Activated CD4-positive, alpha-beta T cell treated with anti-CD3 and anti-CD28 coated beads for 48 hours (primary cell): Measurements from ENCODE around the gene SEPTIN1.
"Not testable (repeated sequence)": the region's sequence is repeated elsewhere in the genome, so short reads cannot be mapped to it uniquely, and the experiment has no call there.

Experiments used
- DNase-seq: peaks from one replicate; pipeline ENCODE4 v3.0.0-alpha.2; 2020

SEPTIN1 gene

GRCh38 chr16:30356401-30357084, 25.8 kb downstream of the SEPTIN1 start:
- DNase-seq, result no peak

GRCh38 chr16:30355954-30356308, 26.4 kb downstream of the SEPTIN1 start:
- DNase-seq, result no peak

DNA sequence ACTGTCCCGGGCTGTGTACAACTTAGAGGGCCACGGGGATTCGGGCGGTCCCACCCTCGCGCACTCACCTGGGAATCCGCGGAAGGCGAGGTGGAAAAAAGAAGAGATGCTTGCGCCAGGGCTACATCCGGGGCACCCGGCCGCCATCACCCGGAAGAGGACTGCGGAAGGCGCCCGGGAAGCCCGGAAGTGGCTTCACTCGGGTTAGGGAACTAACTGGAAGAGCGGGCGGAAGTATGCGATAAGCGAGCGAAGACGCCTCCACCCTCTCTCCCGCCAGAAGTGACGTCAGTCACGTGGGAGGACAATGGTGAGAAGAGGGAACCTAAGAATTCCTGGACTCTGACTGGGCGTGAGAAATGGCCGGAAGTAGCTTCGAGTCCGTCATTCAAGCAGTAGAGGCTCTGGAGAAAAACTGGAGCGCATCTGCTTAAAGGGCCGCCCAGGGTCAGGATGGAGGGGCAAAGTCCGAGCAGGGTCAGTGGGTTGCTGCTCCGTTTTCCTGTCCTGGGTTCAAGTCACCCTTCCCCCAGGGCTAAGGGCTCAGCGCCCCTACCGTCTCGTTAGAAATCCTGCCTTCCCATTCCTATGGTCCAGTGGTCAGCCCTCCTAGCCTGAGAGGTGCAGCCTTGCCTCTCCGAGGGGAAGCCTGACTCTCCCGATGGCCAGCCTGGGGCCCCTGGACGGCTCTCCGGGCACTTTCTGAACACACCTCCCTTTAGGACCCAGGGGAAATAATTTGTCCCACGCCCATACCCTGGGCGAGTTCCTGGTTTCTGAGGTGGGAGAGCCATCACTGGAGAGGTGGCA, 27.0 kb downstream of the SEPTIN1 start, which contains the start of gene CD2BP2:
TSS of gene CD2BP2 (minus strand) at position 165 of the 810 bp plus-strand sequence. CDS start 627 bp downstream, outside the sequence.
- DNase-seq, result peak; percentile 93

DNA sequence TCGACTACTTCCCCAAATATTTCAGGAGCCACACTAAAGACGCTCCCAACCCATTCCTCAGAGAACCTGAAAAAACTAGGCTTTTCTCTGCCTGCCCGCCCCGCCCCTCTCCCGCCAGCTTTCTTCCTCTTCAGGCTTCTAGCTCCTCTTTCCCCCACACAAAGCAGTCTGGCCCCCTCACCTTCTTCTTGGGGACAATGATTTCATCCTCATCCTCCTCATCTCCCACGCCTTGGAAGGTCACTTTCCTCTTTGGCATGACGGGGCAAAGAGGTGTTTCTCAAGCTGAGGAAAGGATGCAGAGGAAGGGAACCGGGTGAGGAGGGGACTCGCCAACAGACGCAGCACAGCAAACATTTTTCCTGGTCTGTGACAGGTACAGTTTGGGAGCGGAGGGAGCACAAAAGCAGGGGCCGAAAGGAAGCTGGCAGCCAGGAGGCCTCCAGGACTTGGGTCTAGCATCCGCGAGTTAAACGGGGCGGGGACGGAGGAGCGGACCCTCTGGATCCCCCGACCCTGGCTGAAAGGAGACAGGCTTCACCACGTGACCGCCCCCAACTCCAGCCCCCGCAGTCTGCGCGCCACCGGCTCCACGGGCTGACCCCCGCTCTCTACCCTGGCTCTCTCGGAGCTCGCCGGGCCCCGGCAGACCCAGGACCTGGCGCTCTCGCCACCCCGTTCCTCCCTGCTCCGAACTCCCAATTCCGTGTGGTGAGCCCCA, 27.8 kb downstream of the SEPTIN1 start:
- no peak for DNase-seq

DNA sequence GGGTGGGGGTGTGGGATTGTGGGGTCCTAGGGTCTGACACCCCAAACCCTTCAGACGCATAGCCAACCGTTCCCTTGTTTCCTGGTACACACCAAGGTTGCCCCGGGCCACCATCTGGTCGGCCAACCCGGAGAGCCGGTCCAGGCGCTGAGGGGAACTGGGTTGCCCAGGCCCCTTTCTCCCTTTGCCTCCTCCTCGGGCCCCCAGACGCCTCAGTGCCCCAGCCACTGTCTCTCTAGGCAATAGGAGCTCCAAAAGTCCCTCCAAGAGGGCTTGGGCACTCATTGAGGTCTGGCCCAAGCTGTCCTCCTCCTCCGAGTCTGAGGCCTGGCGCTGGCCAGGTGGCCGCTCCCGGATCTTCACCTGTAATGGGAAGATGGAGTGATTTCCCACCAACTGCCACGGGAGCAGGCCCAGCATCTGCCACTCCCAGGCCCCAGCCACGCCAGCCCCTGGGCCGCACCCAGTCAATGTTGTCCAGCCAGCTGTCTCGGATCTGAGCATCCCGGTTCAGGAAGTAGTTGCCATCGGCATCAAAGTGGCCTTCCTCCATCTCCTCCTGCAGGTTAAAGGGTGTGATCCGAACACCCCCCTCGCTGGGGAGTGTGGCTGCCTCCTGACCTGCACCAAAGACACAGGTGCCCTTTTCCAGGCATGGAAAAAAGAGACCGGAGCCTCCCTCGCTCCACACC, 28.8 kb downstream of the SEPTIN1 start:
- DNase-seq, result no peak

DNA sequence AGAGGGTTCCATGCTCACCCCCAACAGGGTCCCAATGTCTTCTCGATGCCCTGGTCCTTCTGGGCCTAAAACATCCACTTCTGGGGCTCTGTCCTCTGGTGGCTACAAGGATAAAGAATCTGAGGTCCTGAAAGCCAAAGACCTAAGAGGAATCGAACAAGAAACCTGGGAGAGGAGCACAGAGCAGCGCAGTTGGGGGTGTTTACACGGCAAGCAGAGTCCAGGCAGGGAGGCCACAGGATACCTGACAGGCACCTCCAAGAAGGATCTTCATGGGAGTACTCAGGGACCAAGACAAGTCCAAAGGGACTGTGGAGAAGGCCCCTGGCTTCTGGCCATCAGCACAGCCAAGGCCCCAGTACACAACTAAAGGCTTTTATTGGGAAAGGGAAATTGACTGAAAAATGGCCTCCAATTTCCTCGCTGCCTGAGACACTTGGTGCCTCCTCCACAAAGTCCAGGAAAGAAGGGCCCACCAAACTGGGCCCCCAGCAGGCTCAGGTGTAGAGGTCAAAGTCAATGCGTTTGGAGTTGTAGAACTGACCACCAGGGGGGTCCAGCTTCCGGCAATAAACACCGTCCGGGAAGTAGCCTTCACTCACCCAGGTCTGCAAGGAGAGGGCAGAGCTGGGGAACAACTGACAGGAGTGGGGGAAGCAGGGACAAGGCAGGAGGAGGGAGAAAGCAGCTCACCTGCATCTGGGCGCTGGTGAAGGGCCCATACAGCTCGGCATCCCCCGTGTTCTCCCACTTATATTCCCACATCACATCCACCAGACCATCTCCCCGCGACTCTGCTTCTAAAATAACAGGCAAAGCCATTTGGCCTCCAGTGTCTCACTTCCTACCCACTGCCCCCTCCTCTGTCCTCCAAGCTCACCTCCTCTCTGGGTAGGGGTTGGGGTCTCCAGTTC, 29.6 kb downstream of the SEPTIN1 start:
- DNase-seq, result no peak

DNA sequence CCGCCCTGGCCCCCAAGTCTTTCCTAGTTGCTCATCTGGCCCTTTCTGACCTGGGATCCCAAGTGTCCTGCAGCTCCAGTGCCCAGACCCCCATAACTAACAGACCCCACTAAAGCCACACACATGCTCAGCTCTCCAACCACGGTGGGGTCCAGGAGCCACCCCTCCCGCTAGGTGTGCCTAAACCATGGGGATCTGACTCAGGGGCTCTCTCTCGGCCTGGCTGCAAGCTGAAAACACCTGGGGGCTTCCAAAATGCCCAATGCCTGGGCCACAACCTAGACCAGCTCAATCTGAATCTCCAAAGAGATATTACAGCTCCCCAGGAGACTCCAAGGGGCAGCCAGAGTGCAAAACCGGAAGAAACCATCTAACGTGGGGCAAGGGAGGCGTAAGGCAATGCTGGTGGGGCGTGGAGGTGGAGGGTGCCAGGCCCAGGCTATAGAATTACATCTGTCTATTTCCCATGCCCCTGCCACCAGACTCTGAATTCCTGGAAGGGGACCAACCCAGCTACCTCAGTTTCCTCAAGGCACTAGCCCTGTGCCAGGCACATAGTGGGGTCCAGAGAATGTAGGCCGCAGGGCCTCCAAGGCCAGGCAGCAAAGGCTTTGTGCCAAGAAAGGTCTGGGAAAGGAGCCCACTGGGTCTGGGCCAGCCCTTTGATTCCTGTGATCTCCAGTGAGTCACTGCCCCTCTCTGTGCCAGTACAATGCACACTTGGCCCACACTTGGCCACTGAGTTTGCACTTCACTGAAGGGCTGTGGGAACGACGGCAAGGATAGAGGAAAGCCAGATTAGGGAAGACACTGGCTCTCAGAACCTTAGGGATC, 30.6 kb downstream of the SEPTIN1 start:
- no peak for DNase-seq

DNA sequence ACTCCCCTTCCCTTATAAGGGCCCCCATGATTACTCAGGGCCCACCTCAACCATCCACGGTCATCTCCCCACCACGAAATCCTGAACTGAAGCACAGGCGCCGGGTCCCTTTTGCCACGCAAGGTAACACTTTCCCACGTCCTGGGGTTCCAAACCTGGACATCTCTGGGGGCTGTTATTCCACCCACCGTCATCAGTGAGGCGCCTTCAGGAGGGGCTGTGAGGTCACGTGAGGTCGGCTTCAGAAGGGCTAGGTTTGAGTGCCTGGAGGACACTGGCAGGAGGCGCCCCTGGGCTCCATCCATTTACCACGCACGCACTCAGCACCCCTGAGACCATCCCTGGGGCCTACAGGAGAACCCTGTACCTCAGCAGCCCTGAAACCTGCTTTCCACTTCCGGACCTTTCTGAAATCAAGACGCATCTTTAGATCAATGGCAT, 31.3 kb downstream of the SEPTIN1 start:
- DNase-seq, result no peak

DNA sequence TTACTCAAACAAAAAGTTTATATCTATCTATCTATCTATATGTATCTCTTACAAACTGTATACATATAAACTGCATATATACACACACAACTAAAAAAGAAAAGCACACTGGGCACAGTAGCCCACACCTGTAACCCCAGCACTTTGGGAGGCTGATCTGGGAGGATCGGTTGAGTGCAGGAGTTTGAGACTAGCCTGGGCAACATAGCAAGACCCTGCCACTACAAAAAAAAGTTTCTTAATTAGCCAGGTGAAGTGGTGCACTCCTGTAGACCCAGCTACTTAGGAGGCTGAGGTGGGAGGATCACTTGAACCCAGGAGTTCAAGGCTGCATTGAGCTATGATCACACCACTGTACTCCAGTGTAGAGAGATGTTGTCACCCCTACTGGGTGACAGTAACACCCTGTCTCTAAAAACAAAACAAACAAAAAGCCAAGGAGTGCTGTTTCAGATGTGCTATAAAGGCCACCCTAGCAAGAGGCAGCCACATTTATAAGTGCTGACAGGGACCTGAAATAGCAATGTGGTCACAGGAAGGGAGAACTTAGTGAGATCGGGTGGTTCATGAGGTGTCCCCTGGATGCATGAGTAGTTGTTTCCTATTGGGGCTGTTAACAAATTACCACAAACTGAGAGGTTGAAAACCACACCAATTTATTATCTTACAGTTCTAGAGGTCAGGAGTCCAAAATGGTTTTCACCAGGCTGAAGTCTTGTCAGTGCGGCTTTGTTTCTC, 32.1 kb downstream of the SEPTIN1 start:
- DNase-seq, result peak; percentile 28

GRCh38 chr16:30349675-30350074, 32.7 kb downstream of the SEPTIN1 start:
- DNase-seq, result no peak

DNA sequence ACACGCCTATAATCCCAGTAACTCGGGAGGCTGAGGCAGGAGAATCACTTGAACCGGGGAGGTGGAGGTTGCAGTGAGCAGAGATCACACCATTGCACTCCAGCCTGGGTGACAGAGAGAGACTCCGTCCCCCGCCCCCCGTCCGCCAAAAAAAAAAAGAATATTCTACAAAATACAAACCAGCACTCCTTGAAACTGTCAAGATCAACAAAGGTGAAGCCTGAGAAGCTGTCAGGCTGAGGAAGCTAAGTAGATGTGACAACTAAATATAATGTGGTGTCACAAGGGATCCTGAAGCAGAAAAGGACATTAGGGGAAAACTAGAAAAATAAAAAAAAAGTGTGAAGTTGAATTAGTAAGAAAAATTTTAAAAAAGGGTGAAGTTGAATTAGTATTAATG, 33.4 kb downstream of the SEPTIN1 start:
- DNase-seq, result no peak

DNA sequence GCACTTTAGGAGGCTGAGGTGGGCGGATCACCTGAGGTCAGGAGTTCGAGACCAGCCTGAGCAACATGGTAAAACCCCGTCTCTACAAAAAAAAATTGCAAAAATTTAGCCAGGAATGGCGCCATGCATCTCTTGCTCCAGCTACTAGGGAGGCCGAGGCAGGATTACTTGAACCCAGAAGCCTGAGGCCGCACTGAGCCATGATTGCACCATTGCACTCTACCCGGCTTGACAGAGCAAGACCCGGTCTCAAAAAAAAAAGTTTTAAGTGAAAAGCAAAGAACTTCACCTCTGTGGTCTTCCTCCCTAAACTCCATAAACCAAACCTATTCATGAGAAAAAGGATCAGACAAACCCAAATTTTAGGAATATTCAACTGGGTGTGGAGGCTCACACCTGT, 34.2 kb downstream of the SEPTIN1 start:
- no peak for DNase-seq

DNA sequence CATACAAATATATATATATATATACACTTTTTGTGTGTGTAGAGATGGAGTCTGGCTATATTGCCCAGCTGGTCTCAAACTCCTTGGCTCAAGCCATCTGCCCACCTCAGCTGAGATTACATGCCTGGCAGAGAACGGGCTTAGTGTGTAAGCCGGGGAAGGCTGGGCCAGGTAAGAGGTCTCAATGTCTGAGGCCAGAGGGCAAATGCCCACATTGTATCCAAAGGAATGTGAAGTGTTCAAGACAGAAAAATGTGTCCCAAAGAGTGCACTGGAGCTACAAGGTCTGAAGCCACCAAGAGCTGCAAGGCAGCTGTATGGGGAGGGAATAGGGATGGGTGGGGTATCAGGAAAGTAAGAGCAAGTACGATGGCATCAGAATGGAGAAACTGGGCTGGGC, 36.1 kb downstream of the SEPTIN1 start:
- no peak for DNase-seq

DNA sequence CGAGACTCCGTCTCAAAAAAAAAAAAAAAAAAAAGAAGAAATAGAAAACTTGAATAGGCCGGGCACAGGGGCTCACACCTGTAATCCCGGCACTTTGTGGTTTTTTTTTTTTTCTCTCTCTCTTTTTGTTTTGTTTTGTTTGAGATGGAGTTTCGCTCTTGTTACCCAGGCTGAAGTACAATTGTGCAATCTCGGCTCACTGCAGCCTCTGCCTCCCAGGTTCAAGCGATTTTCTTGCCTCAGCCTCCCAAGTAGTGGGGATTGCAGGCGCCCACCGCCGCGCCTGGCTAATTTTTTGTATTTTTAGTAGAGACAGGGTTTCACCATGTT, 38.9 kb downstream of the SEPTIN1 start:
- not testable (repeated sequence) for DNase-seq

GRCh38 chr16:30342751-30343490, 39.4 kb downstream of the SEPTIN1 start:
- DNase-seq, result no peak

DNA sequence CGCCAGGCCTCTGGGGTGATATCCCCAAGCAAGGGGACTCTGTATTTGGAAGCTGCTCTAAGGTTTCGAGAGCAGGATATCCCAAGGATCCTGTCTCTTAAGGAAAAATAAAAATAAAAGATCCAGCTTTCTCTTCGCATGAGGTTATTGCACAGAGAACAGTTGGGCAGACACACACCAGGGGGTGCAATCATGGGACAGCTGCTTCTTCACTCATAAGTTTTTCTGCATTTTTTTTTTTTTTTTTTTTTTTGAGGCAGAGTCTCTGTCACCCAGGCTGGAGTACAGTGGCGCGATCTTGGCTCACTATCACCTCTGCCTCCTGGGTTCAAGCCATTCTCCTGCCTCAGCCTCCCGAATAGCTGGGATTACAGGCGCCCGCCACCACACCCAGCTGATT, 40.4 kb downstream of the SEPTIN1 start:
- not testable (repeated sequence) for DNase-seq

DNA sequence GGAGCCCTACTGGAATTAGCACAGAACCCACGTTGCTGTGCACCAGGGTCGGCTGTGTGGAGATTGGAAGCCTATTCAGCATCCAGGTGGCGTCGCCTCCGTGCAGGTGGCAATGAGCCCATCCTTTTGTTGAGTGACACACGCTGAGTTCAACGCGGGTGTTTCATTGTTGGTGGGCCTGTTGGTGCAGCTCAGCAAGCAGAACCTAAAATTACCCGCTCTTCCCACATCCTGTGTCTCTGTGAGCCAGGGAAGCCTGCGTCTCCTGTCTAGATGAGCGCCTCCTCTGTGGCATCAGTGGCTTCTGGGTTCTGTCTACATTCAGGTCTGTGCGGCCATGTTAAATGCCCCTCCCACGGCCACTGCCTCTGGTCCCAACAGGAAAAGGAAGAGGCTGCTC, 41.7 kb downstream of the SEPTIN1 start:
- no peak for DNase-seq

- not testable (repeated sequence) for DNase-seq
These were observed 43.6 kb downstream of the SEPTIN1 start for GRCh38 chr16:30338715-30339114.

DNA sequence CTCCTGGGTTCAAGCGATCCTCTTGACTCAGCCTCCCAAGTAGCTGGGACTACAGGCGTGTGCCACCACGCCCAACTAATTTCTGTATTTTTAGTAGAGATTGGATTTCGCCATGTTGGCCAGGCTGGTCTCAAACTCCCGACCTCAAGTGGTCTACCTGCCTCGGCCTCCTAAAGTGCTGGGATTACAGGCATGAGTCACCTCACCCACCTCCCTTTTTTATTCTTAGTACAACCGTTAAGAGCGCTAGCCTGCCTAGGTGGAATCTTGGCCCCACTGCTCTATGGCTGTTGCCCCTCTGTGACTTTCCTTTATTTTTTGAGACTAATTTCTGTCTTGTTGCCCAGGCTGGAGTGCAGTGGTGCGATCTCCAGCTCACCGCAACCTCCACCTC, 44.4 kb downstream of the SEPTIN1 start:
- not testable (repeated sequence) for DNase-seq
